Keratinocyte (primary cell): Measurements from ENCODE around the gene MS4A6E.

Experiments
- EZH2 ChIP-seq: IDR thresholded peaks from one replicate; pipeline ENCODE4 v1.6.1; 2012; ENCODE audit warnings: inconsistent platforms, mild to moderate bottlenecking, low read length, moderate library complexity
- TF ChIP-seq, protein P1 (sequence below), 3 experiments: IDR thresholded peaks in 1 of 3; conservative IDR thresholded peaks in 1 of 3; optimal IDR thresholded peaks in 1 of 3; 2 replicates in 2 of 3; 3 replicates in 1 of 3; pipeline versions ENCODE3 to v1.5.1; 2011; ENCODE audit warnings: low read length in 3 of 3, mild to moderate bottlenecking in 3 of 3, moderate library complexity in 2 of 3, control low read depth in 1 of 3, inconsistent platforms in 1 of 3; ENCODE audit not compliant: insufficient read depth in 2 of 3; ENCODE audit errors: extremely low read depth in 1 of 3

DNA sequence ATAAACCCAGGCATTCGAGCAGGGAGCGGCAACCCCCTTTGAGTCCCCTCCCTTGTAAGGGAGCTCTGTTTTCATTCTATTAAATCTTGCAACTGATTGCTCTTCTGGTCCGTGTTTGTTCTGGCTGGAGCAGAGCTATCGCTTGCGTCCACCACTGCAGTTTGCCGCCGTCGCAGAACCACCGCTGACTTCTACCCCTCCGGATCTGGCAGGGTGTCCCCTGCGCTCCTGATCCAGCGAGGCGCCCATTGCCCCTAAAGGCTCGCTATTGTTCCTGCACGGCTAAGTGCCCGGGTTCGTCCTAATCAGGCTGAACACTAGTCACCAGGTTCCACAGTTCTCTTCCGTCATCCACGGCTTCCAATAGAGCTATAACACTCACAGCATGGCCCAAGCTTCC lies 40.8 kb downstream of the MS4A6E start:
- TF ChIP-seq, protein P1, sequence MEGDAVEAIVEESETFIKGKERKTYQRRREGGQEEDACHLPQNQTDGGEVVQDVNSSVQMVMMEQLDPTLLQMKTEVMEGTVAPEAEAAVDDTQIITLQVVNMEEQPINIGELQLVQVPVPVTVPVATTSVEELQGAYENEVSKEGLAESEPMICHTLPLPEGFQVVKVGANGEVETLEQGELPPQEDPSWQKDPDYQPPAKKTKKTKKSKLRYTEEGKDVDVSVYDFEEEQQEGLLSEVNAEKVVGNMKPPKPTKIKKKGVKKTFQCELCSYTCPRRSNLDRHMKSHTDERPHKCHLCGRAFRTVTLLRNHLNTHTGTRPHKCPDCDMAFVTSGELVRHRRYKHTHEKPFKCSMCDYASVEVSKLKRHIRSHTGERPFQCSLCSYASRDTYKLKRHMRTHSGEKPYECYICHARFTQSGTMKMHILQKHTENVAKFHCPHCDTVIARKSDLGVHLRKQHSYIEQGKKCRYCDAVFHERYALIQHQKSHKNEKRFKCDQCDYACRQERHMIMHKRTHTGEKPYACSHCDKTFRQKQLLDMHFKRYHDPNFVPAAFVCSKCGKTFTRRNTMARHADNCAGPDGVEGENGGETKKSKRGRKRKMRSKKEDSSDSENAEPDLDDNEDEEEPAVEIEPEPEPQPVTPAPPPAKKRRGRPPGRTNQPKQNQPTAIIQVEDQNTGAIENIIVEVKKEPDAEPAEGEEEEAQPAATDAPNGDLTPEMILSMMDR (optimal IDR thresholded peaks at IDR 0.05 in 1 of 3, IDR thresholded peaks at IDR 0.05 in 1 of 3, conservative IDR thresholded peaks at IDR 0.05 in 1 of 3; ENCODE audit: extremely low read depth in 1 of 3, insufficient read depth in 2 of 3, low read length in 3 of 3), result no peak
- TF ChIP-seq EZH2, result no peak
